Measurements from ENCODE around the gene CNTN1.

GRCh38 chr12:40827683-40828592 lies 135.7 kb downstream of the CNTN1 start:
- TF ChIP-seq REST (tag by site-specific recombination; IDR thresholded peaks at IDR 0.05), result no peak
- no peak for TF ChIP-seq ZNF626 (tag by site-specific recombination; IDR thresholded peaks at IDR 0.05)
- TF ChIP-seq CTCF (tag by site-specific recombination; IDR thresholded peaks at IDR 0.05), result no peak
- TF ChIP-seq ZNF580 (tag by site-specific recombination; IDR thresholded peaks at IDR 0.05), result no peak
- no peak for TF ChIP-seq OVOL3 (tag by site-specific recombination; IDR thresholded peaks at IDR 0.05)
- no peak for TF ChIP-seq ZNF449 (tag by site-specific recombination; IDR thresholded peaks at IDR 0.05)
- TF ChIP-seq ZNF792 (tag by site-specific recombination; IDR thresholded peaks at IDR 0.05), result no peak
- TF ChIP-seq HOXD13 (CRISPR knock-in tag; IDR thresholded peaks at IDR 0.05; ENCODE audit: borderline replicate concordance), result no peak

All from HEK293 (cell line).